K562 (cell line): Measurements from ENCODE around the gene TMTC3. TPM values are rescaled to one million over a fixed set of nuclear protein-coding genes. Genes with fewer than 3 reads are reported as not detected.

Experiments
- ATAC-seq: fragments of 200-7000 bp; cut with Tn5 transposase; 3 replicates; pipeline ENCODE4 v1.9.1; 2020; ENCODE audit warnings: moderate library complexity
- BruUV-seq: library from RNA; stranded (reverse); fragments of 400-500 nt; replicated peaks from 2 replicates; lab custom pipeline; 2021; lab: Mats Ljungman, UMichigan
- CTCF ChIA-PET: fragments of 300-600 bp; formaldehyde crosslinking; extraction: SDS; loops from one replicate; lab custom pipeline; 2021; ENCODE audit warnings: low intra/inter-chr PET ratio; lab: Yijun Ruan, JAX
- POLR2A ChIA-PET: fragments of 300-600, 350-650 bp; sonication (Branson Sonifier 250); formaldehyde crosslinking; extraction: SDS; loops from one replicate; lab custom pipeline; 2021; ENCODE audit warnings: antibody characterized with exemption, inconsistent platforms; lab: Yijun Ruan, JAX
- DNase-seq, 4 experiments: peaks; one replicate each; pipeline versions ENCODE4 v3.0.0 to v3.0.0-alpha.2; 2011 to 2018; ENCODE audit warnings: low spot score in 3 of 4, mixed read lengths in 3 of 4; ENCODE audit errors: extremely low read depth in 1 of 4
- FAIRE-seq: peaks from 2 replicates; lab custom pipeline; 2011; peaks lifted over from hg19 to GRCh38; lab: Jason Lieb, UNC
- H2AFZ ChIP-seq: 2 replicates; pipeline ENCODE4 v1.6.0; 2011; ENCODE audit warnings: low read depth, low read length, control low read depth, inconsistent platforms
- H3K27ac ChIP-seq: fragments of 200-600 bp; 3 replicates; pipeline ENCODE4 v1.8.0; 2011; ENCODE audit warnings: low read depth, mild to moderate bottlenecking, control low read depth, inconsistent platforms, low read length, moderate library complexity, mixed read lengths; ENCODE audit errors: extremely low read depth
- H3K27me3 ChIP-seq, 2 experiments: fragments of 300-600 bp in 1 of 2; 2 replicates in 1 of 2; 3 replicates in 1 of 2; pipeline versions ENCODE4 v1.6.0 to v1.8.0; 2011; ENCODE audit warnings: inconsistent platforms in 2 of 2, low read length in 2 of 2, mild to moderate bottlenecking in 1 of 2, mixed read lengths in 1 of 2, moderate library complexity in 1 of 2; ENCODE audit not compliant: control insufficient read depth in 2 of 2, insufficient read depth in 2 of 2
- H3K36me3 ChIP-seq: fragments of 300-600 bp; 3 replicates; pipeline ENCODE4 v1.8.0; 2011; ENCODE audit warnings: mild to moderate bottlenecking, low read length, inconsistent platforms; ENCODE audit not compliant: control insufficient read depth, insufficient read depth
- H3K4me1 ChIP-seq, 2 experiments: fragments of 200-600 bp in 1 of 2; replicated peaks in 1 of 2; 2 replicates in 1 of 2; 3 replicates in 1 of 2; pipeline versions ENCODE4 v1.5.1 to v1.8.0; 2011; ENCODE audit warnings: inconsistent platforms in 2 of 2, low read length in 2 of 2, mild to moderate bottlenecking in 1 of 2, mixed read lengths in 1 of 2, moderate library complexity in 1 of 2; ENCODE audit not compliant: control insufficient read depth in 2 of 2, insufficient read depth in 2 of 2
- H3K4me2 ChIP-seq: 2 replicates; pipeline ENCODE4 v1.6.1; 2011; ENCODE audit warnings: low read length, control low read depth, inconsistent platforms, mixed read lengths; ENCODE audit not compliant: insufficient read depth
- H3K4me3 ChIP-seq: fragments of 200-600 bp; sonication (generic), shearing (Covaris generic); 2 replicates; pipeline ENCODE4 v1.5.1; 2016; ENCODE audit warnings: control low read depth, inconsistent platforms
- H3K79me2 ChIP-seq: fragments of 200-600 bp; 3 replicates; pipeline ENCODE4 v1.8.0; 2011; ENCODE audit warnings: low read length, inconsistent platforms; ENCODE audit not compliant: control insufficient read depth, insufficient read depth
- H3K9ac ChIP-seq, 2 experiments: 2 replicates each; pipeline versions ENCODE4 v1.6.0 to v1.6.1; 2011; ENCODE audit warnings: low read depth in 2 of 2, low read length in 2 of 2, control low read depth in 1 of 2, inconsistent platforms in 1 of 2, mild to moderate bottlenecking in 1 of 2, mixed read lengths in 1 of 2; ENCODE audit not compliant: insufficient read depth in 1 of 2
- H3K9me1 ChIP-seq: one replicate; pipeline ENCODE4 v1.6.0; 2011; ENCODE audit warnings: inconsistent platforms, mild to moderate bottlenecking, low read length, moderate library complexity; ENCODE audit not compliant: control insufficient read depth, insufficient read depth
- H3K9me3 ChIP-seq: replicated peaks from 2 replicates; pipeline ENCODE4 v1.5.1; 2011; ENCODE audit warnings: low read depth, low read length, inconsistent platforms; ENCODE audit not compliant: control insufficient read depth, insufficient read depth
- H4K20me1 ChIP-seq: replicated peaks from 2 replicates; pipeline ENCODE4 v1.6.1; 2011; ENCODE audit warnings: low read length, inconsistent platforms, mixed read lengths; ENCODE audit not compliant: control insufficient read depth, insufficient read depth
- BACH1 ChIP-seq: fragments of 200-800 bp; sonication (Bioruptor generic); IDR thresholded peaks from 2 replicates; pipeline ENCODE4 v1.6.1; 2016; ENCODE audit warnings: missing genetic modification characterization, missing compliant biosample characterization
- CEBPB ChIP-seq: fragments of 450-650 bp; IDR thresholded peaks from 2 replicates; pipeline ENCODE4 v1.6.1; 2016; ENCODE audit warnings: missing genetic modification characterization, missing compliant biosample characterization
- ELF1 ChIP-seq: fragments of 200-800 bp; sonication (Bioruptor generic); IDR thresholded peaks from 2 replicates; pipeline ENCODE4 v1.6.1; 2016; ENCODE audit warnings: missing genetic modification characterization, missing compliant biosample characterization
- FOXJ2 ChIP-seq: fragments of 200-800 bp; sonication (Bioruptor generic); IDR thresholded peaks from 2 replicates; pipeline ENCODE4 v1.6.1; 2016; ENCODE audit warnings: missing genetic modification characterization, missing compliant biosample characterization
- GTF2A2 ChIP-seq: IDR thresholded peaks from 2 replicates; pipeline ENCODE4 v1.6.1; 2016; ENCODE audit warnings: mild to moderate bottlenecking, missing genetic modification characterization, missing compliant biosample characterization
- KDM1A ChIP-seq, 2 experiments: fragments of 450-650 bp; IDR thresholded peaks; 2 replicates each; pipeline ENCODE4 v1.6.1; 2016; ENCODE audit warnings: mild to moderate bottlenecking in 2 of 2
- NFE2L1 ChIP-seq: fragments of 450-650 bp; IDR thresholded peaks from 2 replicates; pipeline ENCODE4 v1.6.1; 2016; ENCODE audit warnings: missing genetic modification characterization, low read depth, mild to moderate bottlenecking, missing compliant biosample characterization, moderate library complexity, borderline replicate concordance
- NR0B1 ChIP-seq: fragments of 450-650 bp; IDR thresholded peaks from one replicate; pipeline ENCODE4 v1.6.1; 2018; ENCODE audit warnings: mild to moderate bottlenecking, moderate library complexity; ENCODE audit not compliant: partially characterized antibody
- RAD21 ChIP-seq, 2 experiments: fragments of 250-450 bp in 1 of 2; fragments of 450-650 bp in 1 of 2; sonication (Bioruptor Pico) in 1 of 2; formaldehyde crosslinking in 1 of 2; IDR thresholded peaks in 1 of 2; conservative IDR thresholded peaks in 1 of 2; 2 replicates each; pipeline versions ENCODE4 v1.4.0 to v1.8.0; 2020 to 2022; ENCODE audit warnings: mild to moderate bottlenecking in 2 of 2, moderate library complexity in 1 of 2
- RFX7 ChIP-seq: fragments of 250-450 bp; sonication (Bioruptor Pico); IDR thresholded peaks from 2 replicates; pipeline ENCODE4 v1.5.1; 2021; ENCODE audit warnings: mild to moderate bottlenecking
- ZNF263 ChIP-seq: sonication (generic); formaldehyde crosslinking; IDR thresholded peaks from 2 replicates; pipeline ENCODE4 v1.8.0; 2022; ENCODE audit warnings: mild to moderate bottlenecking, missing genetic modification reagents, borderline replicate concordance
- ZNF347 ChIP-seq: fragments of 450-650 bp; formaldehyde crosslinking; IDR thresholded peaks from 2 replicates; pipeline ENCODE4 v1.4.0; 2020; ENCODE audit warnings: low read depth, mild to moderate bottlenecking, moderate library complexity
- WGBS: fragments of 100-300 bp; shearing (Covaris generic); methylation state at CpG from one replicate; pipeline ENCODE4 v1.1.6; 2016; ENCODE audit warnings: low coverage, mixed read lengths; ENCODE audit not compliant: insufficient coverage; ENCODE audit errors: missing lambda C conversion rate; 5-methylcytosine and 5-hydroxymethylcytosine counted together
- in situ Hi-C: fragments of 300-500 bp; cut with MboI; formaldehyde crosslinking; loops from 4 replicates; pipeline ENCODE4 v1.15.0; 2018; ENCODE audit warnings: inconsistent platforms, mixed read lengths
- intact Hi-C: fragments of 100-400 bp; cut with micrococcal nuclease; formaldehyde crosslinking; loops from 2 replicates; pipeline ENCODE4 v1.14.2; 2022
- polyA plus RNA-seq, 8 experiments: library from polyadenylated mRNA; depleted of rRNA in 4 of 8; stranded (reverse) in 5 of 8; unstranded in 3 of 8; fragments of >200 nt; fragmentation: Nextera tagmentation in 2 of 8; fragmentation: Illumina TruSeq in 1 of 8; extraction: Ambion mirVana in 2 of 8; extraction: Trizol in 1 of 8; gene quantifications; 2 replicates each; pipeline versions ENCODE4 v1.2.1 to v1.2.3, GENCODE V29; 2011 to 2014; ENCODE audit warnings: inconsistent platforms in 1 of 8, missing spikeins in 1 of 8
- total RNA-seq, 7 experiments: library from RNA; depleted of rRNA in 6 of 7; stranded (reverse); fragments of >200 nt in 6 of 7; fragmentation: Illumina TruSeq in 2 of 7; extraction: Trizol in 2 of 7; gene quantifications; 2 replicates each; pipeline versions ENCODE4 v1.2.1 to v1.2.3, GENCODE V29; 2011 to 2021; ENCODE audit warnings: low replicate concordance in 1 of 7

TMTC3 gene
- total and polyA plus RNA-seq, 9 of the 15 experiments (the other 6 are each of a cell fraction or from before 2014, with no cell fraction given) = 1.9 to 9.8 (median 4.7) TPM

GRCh38 chr12:88248606-88249005 is 106.5 kb downstream of the TMTC3 start:
- WGBS = 0% methylated on average over 1 of the region's 1 CpG
- no peak for FAIRE-seq
- no peak overlapping the region for H3K4me3 ChIP-seq
- H2AFZ ChIP-seq = no peak overlapping the region
- intact Hi-C loops (no loop called here), in situ Hi-C loops (no loop called here)
- no peak overlapping the region for H3K9ac ChIP-seq
- TF ChIP-seq NFE2L1 (tag) = no peak
- TF ChIP-seq RFX7 (CRISPR knock-in tag) = no peak
- TF ChIP-seq RAD21 (CRISPR knock-in tag; conservative IDR thresholded peaks at IDR 0.05 in 1 of 2, IDR thresholded peaks at IDR 0.05 in 1 of 2) = no peak
- TF ChIP-seq CEBPB (tag) = no peak
- no peak for TF ChIP-seq ZNF347
- TF ChIP-seq KDM1A (IDR thresholded peaks at IDR 0.05) = no peak
- no peak for TF ChIP-seq BACH1
- TF ChIP-seq ELF1 = no peak
- TF ChIP-seq NR0B1 = no peak
- no peak for TF ChIP-seq ZNF263
- TF ChIP-seq GTF2A2 (tag) = no peak
- TF ChIP-seq FOXJ2 (tag) = no peak
- ATAC-seq = no peak
- no peaks in the 10 kb centered on the region for H4K20me1 ChIP-seq
- no peaks in the 10 kb centered on the region for H3K9me1 ChIP-seq
- H3K36me3 ChIP-seq = no peaks in the 10 kb centered on the region
- no peak for DNase-seq
- no peaks in the 10 kb centered on the region for H3K4me1 ChIP-seq
- no peaks in the 10 kb centered on the region for H3K27me3 ChIP-seq
- H3K79me2 ChIP-seq = no peaks in the 10 kb centered on the region
- BruUV-seq = no TSS peak
- H3K4me2 ChIP-seq = no peak overlapping the region
- POLR2A ChIA-PET = no interaction called here
- CTCF ChIA-PET = no interaction called here
- H3K27ac ChIP-seq = no peak overlapping the region
- no peaks in the 10 kb centered on the region for H3K9me3 ChIP-seq

Other genes starting within 250 kb of the TMTC3 start
- not detected in 2 replicates for gene C12orf50, start 112.9 kb upstream of the TMTC3 start, total RNA-seq (2014; rRNA removed)
- 0.11 TPM in 1 of 2 replicates, not detected in the other for gene C12orf50, start 112.9 kb upstream of the TMTC3 start, total RNA-seq (2014; rRNA removed; fragmentation: Illumina TruSeq; extraction: Trizol)
- 0.08 and 0.14 TPM in 2 replicates for gene C12orf50, start 112.9 kb upstream of the TMTC3 start, total RNA-seq (2015; rRNA removed; fragmentation: Illumina TruSeq; extraction: Trizol)
- gene C12orf50, start 112.9 kb upstream of the TMTC3 start, total RNA-seq (2021) = not detected in 2 replicates
- 0.09 TPM in 1 of 2 replicates, not detected in the other for gene C12orf50, start 112.9 kb upstream of the TMTC3 start, polyA plus RNA-seq (2011; rRNA removed)
- gene C12orf50, start 112.9 kb upstream of the TMTC3 start, polyA plus RNA-seq (2014; fragmentation: Illumina TruSeq; extraction: Trizol) = 0.07 TPM in 1 of 2 replicates, not detected in the other
- gene C12orf50, start 112.9 kb upstream of the TMTC3 start, polyA plus RNA-seq (2014; fragmentation: Nextera tagmentation; extraction: Ambion mirVana) = not detected
- not detected in 2 replicates for gene C12orf50, start 112.9 kb upstream of the TMTC3 start, polyA plus RNA-seq (2014; rRNA removed)
- gene CEP290, start 219 bp upstream of the TMTC3 start, total RNA-seq (2014; rRNA removed) = 14.1 and 19.3 TPM in 2 replicates
- gene CEP290, start 219 bp upstream of the TMTC3 start, total RNA-seq (2014; rRNA removed; fragmentation: Illumina TruSeq; extraction: Trizol) = 19.4 and 23.0 TPM in 2 replicates
- 16.5 and 18.2 TPM in 2 replicates for gene CEP290, start 219 bp upstream of the TMTC3 start, total RNA-seq (2015; rRNA removed; fragmentation: Illumina TruSeq; extraction: Trizol)
- 16.4 and 18.3 TPM in 2 replicates for gene CEP290, start 219 bp upstream of the TMTC3 start, total RNA-seq (2021)
- 5.8 and 8.0 TPM in 2 replicates for gene CEP290, start 219 bp upstream of the TMTC3 start, polyA plus RNA-seq (2011; rRNA removed)
- gene CEP290, start 219 bp upstream of the TMTC3 start, polyA plus RNA-seq (2014; fragmentation: Illumina TruSeq; extraction: Trizol) = 13.2 and 13.5 TPM in 2 replicates
- 10 to 100 TPM in 1 of 2 experiments, 1 to 10 TPM in 1; 7.2 to 10.7 TPM for gene CEP290, start 219 bp upstream of the TMTC3 start, polyA plus RNA-seq (2014; fragmentation: Nextera tagmentation; extraction: Ambion mirVana)
- 9.8 and 18.1 TPM in 2 replicates for gene CEP290, start 219 bp upstream of the TMTC3 start, polyA plus RNA-seq (2014; rRNA removed)